MM.1S (cell line): ENCODE results near the gene EDAR.

ENCODE experiments used
- DNase-seq: peaks from one replicate; pipeline ENCODE4 v3.0.0-alpha.2; 2015
- H2AFZ ChIP-seq: fragments of 300-600 bp; sonication (generic); 2 replicates; pipeline ENCODE4 v1.6.0; 2016; ENCODE audit warnings: antibody characterized with exemption, low read length
- H3F3A ChIP-seq: fragments of 300-600 bp; sonication (generic); 2 replicates; pipeline ENCODE4 v1.6.1; 2016; ENCODE audit warnings: mild to moderate bottlenecking, antibody characterized with exemption, low read length, moderate library complexity, mixed read lengths; ENCODE audit not compliant: insufficient read depth
- H3K27ac ChIP-seq: fragments of 300-600 bp; sonication (generic); 2 replicates; pipeline ENCODE4 v1.5.1; 2016; ENCODE audit warnings: mild to moderate bottlenecking, low read length
- H3K27me3 ChIP-seq: fragments of 300-600 bp; sonication (generic); replicated peaks from 2 replicates; pipeline ENCODE4 v1.6.0; 2016; ENCODE audit warnings: low read length; ENCODE audit not compliant: insufficient read depth
- H3K36me3 ChIP-seq: fragments of 300-600 bp; sonication (generic); replicated peaks from 2 replicates; pipeline ENCODE4 v1.6.1; 2016; ENCODE audit warnings: mild to moderate bottlenecking, low read length, mixed read lengths; ENCODE audit not compliant: insufficient read depth
- H3K4me1 ChIP-seq: fragments of 300-600 bp; sonication (generic); 2 replicates; pipeline ENCODE4 v1.6.1; 2016; ENCODE audit warnings: low read length, mixed read lengths
- H3K4me2 ChIP-seq: fragments of 300-600 bp; sonication (generic); 2 replicates; pipeline ENCODE4 v1.6.0; 2016; ENCODE audit warnings: low read depth, low read length
- H3K4me3 ChIP-seq: fragments of 300-600 bp; sonication (generic); 2 replicates; pipeline ENCODE4 v1.5.1; 2016; ENCODE audit warnings: low read length, mixed read lengths
- H3K79me2 ChIP-seq: fragments of 300-600 bp; sonication (generic); 2 replicates; pipeline ENCODE4 v1.6.1; 2016; ENCODE audit warnings: mixed run types, low read length, mixed read lengths
- H3K9ac ChIP-seq: fragments of 300-600 bp; sonication (generic); 2 replicates; pipeline ENCODE4 v1.6.1; 2016; ENCODE audit warnings: low read length, mixed read lengths
- H3K9me2 ChIP-seq: fragments of 300-600 bp; sonication (generic); replicated peaks from 2 replicates; pipeline ENCODE4 v1.6.1; 2016; ENCODE audit warnings: mild to moderate bottlenecking, low read length, mixed read lengths; ENCODE audit not compliant: insufficient read depth
- H3K9me3 ChIP-seq: fragments of 300-600 bp; sonication (generic); replicated peaks from 2 replicates; pipeline ENCODE4 v1.6.1; 2016; ENCODE audit warnings: mild to moderate bottlenecking, low read length, mixed read lengths; ENCODE audit not compliant: insufficient read depth
- H4K20me1 ChIP-seq: fragments of 300-600 bp; sonication (generic); 2 replicates; pipeline ENCODE4 v1.6.1; 2016; ENCODE audit warnings: mild to moderate bottlenecking, low read length, moderate library complexity, mixed read lengths; ENCODE audit not compliant: insufficient read depth
- CTCF ChIP-seq: fragments of 300-600 bp; sonication (generic); IDR thresholded peaks from 2 replicates; pipeline ENCODE4 v1.5.1; 2016; ENCODE audit warnings: antibody characterized with exemption, low read length, mixed read lengths
- EZH2 ChIP-seq: fragments of 300-600 bp; sonication (generic); optimal IDR thresholded peaks from 2 replicates; pipeline ENCODE3; 2017; ENCODE audit warnings: low read depth, mild to moderate bottlenecking, antibody characterized with exemption, low read length, mixed read lengths
- EZH2phosphoT487 ChIP-seq: fragments of 300-600 bp; sonication (generic); IDR thresholded peaks from 2 replicates; pipeline ENCODE4 v1.6.1; 2018; ENCODE audit warnings: antibody characterized with exemption, low read length

The EDAR gene

GRCh38 chr2:108877506-108877905 lies 111.5 kb downstream of the EDAR start:
- Histone ChIP-seq H3K9ac (no peak overlapping the region), H4K20me1 (no peaks in the 10 kb centered on the region), H3K4me2 (no peak overlapping the region), H2AFZ (no peak overlapping the region), H3K9me3 (no peaks in the 10 kb centered on the region), H3K27me3 (no peaks in the 10 kb centered on the region), H3K27ac (no peak overlapping the region), H3K9me2 (no peaks in the 10 kb centered on the region), H3K4me1 (no peaks in the 10 kb centered on the region), H3K4me3 (no peak overlapping the region), H3K36me3 (no peaks in the 10 kb centered on the region), H3F3A (no peaks in the 10 kb centered on the region), H3K79me2 (no peaks in the 10 kb centered on the region)
- no peak for DNase-seq
- TF ChIP-seq EZH2phosphoT487 (no peak), CTCF (0 out of 2 replicates have a peak, but pooled peaks have one; percentile 3)

- Histone ChIP-seq H3K27me3 (no peaks in the 10 kb centered on the region), H3K4me3 (no peak overlapping the region), H3K79me2 (no peaks in the 10 kb centered on the region), H3K36me3 (no peaks in the 10 kb centered on the region), H3K9me3 (no peaks in the 10 kb centered on the region), H4K20me1 (no peaks in the 10 kb centered on the region), H2AFZ (no peak overlapping the region), H3K4me1 (peaks cover 15% of the 10 kb centered on the region), H3F3A (peaks cover 9% of the 10 kb centered on the region; the same call in 1 of the 2 replicates), H3K9ac (no peak overlapping the region), H3K9me2 (no peaks in the 10 kb centered on the region), H3K4me2 (no peak overlapping the region), H3K27ac (no peak overlapping the region)
- no peak for DNase-seq
- no peak for TF ChIP-seq CTCF
- TF ChIP-seq EZH2phosphoT487 = no peak
- no peak for TF ChIP-seq EZH2
Measured at GRCh38 chr2:108870069-108870644, 118.9 kb downstream of the EDAR start.

GRCh38 chr2:108869542-108869941 lies 119.5 kb downstream of the EDAR start:
- Histone ChIP-seq H3F3A (peaks cover 9% of the 10 kb centered on the region; the same call in 1 of the 2 replicates), H4K20me1 (no peaks in the 10 kb centered on the region), H3K9me2 (no peaks in the 10 kb centered on the region), H3K9ac (no peak overlapping the region), H3K36me3 (no peaks in the 10 kb centered on the region), H2AFZ (no peak overlapping the region), H3K27ac (peak overlapping the region; percentile 53), H3K27me3 (no peaks in the 10 kb centered on the region), H3K4me2 (no peak overlapping the region), H3K4me1 (peaks cover 15% of the 10 kb centered on the region), H3K9me3 (no peaks in the 10 kb centered on the region), H3K79me2 (no peaks in the 10 kb centered on the region), H3K4me3 (no peak overlapping the region)
- TF ChIP-seq EZH2 = no peak
- DNase-seq = no peak

- DNase-seq = peak; percentile 30
- Histone ChIP-seq H3K9ac (no peak overlapping the region), H3K36me3 (no peaks in the 10 kb centered on the region)
Measured at GRCh38 chr2:108868911-108869310, 120.1 kb downstream of the EDAR start.

More at GRCh38 chr2:108868911-108869310, 120.1 kb downstream of the EDAR start:
- Histone ChIP-seq H4K20me1 (no peaks in the 10 kb centered on the region), H3K4me1 (peaks cover 15% of the 10 kb centered on the region), H3K4me2 (no peak overlapping the region), H2AFZ (no peak overlapping the region), H3K4me3 (no peak overlapping the region), H3F3A (peaks cover 9% of the 10 kb centered on the region; the same call in 1 of the 2 replicates), H3K9me3 (no peaks in the 10 kb centered on the region), H3K27me3 (no peaks in the 10 kb centered on the region), H3K27ac (peak overlapping the region; percentile 53), H3K9me2 (no peaks in the 10 kb centered on the region), H3K79me2 (no peaks in the 10 kb centered on the region)
- TF ChIP-seq EZH2 (no peak), CTCF (no peak), EZH2phosphoT487 (no peak)
